Hepatocyte (in vitro differentiated cells): ENCODE data around the gene GPR32. TPM values are rescaled to one million over a fixed set of nuclear protein-coding genes. Genes with fewer than 3 reads are reported as not detected.

Source experiments
- DNase-seq: peaks from one replicate; pipeline ENCODE4 v3.0.0-alpha.2; 2016; ENCODE audit warnings: low spot score
- H2AFZ ChIP-seq: fragments of 200-600 bp; sonication (generic); 2 replicates; pipeline ENCODE4 v1.6.0; 2016; ENCODE audit warnings: antibody characterized with exemption, mild to moderate bottlenecking
- H3K27ac ChIP-seq: fragments of 200-600 bp; sonication (generic); 2 replicates; pipeline ENCODE4 v1.5.1; 2016; ENCODE audit warnings: mild to moderate bottlenecking
- H3K27me3 ChIP-seq: fragments of 200-600 bp; sonication (generic); 2 replicates; pipeline ENCODE4 v1.6.1; 2016
- H3K36me3 ChIP-seq: fragments of 200-600 bp; sonication (generic); replicated peaks from 2 replicates; pipeline ENCODE4 v1.5.1; 2016; ENCODE audit warnings: low read depth; ENCODE audit not compliant: insufficient read depth
- H3K4me1 ChIP-seq: fragments of 200-600 bp; sonication (generic); 2 replicates; pipeline ENCODE4 v1.5.1; 2016; ENCODE audit warnings: mild to moderate bottlenecking, moderate library complexity; ENCODE audit not compliant: insufficient read depth
- H3K4me2 ChIP-seq: fragments of 200-600 bp; sonication (generic); 2 replicates; pipeline ENCODE4 v1.6.0; 2016
- H3K4me3 ChIP-seq: fragments of 200-600 bp; sonication (generic); 2 replicates; pipeline ENCODE4 v1.5.1; 2016; ENCODE audit warnings: mild to moderate bottlenecking
- H3K79me2 ChIP-seq: fragments of 200-600 bp; sonication (generic); 2 replicates; pipeline ENCODE4 v1.6.0; 2017; ENCODE audit warnings: mild to moderate bottlenecking
- H3K9me2 ChIP-seq: fragments of 200-600 bp; sonication (generic); replicated peaks from 2 replicates; pipeline ENCODE4 v1.6.0; 2017; ENCODE audit warnings: mild to moderate bottlenecking; ENCODE audit not compliant: insufficient read depth
- H3K9me3 ChIP-seq: fragments of 200-600 bp; sonication (generic); 2 replicates; pipeline ENCODE4 v1.5.1; 2016; ENCODE audit warnings: low read depth, mild to moderate bottlenecking
- H4K20me1 ChIP-seq: fragments of 200-600 bp; sonication (generic); 2 replicates; pipeline ENCODE4 v1.6.0; 2016; ENCODE audit warnings: mild to moderate bottlenecking; ENCODE audit not compliant: insufficient read depth, poor library complexity, severe bottlenecking
- EZH2 ChIP-seq: fragments of 200-600 bp; sonication (generic); IDR thresholded peaks from 2 replicates; pipeline ENCODE4 v1.6.1; 2016; ENCODE audit warnings: antibody characterized with exemption, mild to moderate bottlenecking, borderline replicate concordance
- EZH2phosphoT487 ChIP-seq: fragments of 200-600 bp; sonication (generic); IDR thresholded peaks from one replicate; pipeline ENCODE4 v1.6.1; 2018; ENCODE audit warnings: antibody characterized with exemption, mild to moderate bottlenecking, low read depth, moderate library complexity; ENCODE audit not compliant: unreplicated experiment, severe bottlenecking
- WGBS: methylation state at CpG from one replicate; pipeline ENCODE4 v1.1.6; 2016; ENCODE audit warnings: low lambda C conversion rate; ENCODE audit errors: missing lambda C conversion rate; 5-methylcytosine and 5-hydroxymethylcytosine counted together
- polyA plus RNA-seq: library from polyadenylated mRNA; unstranded; fragments of >200 nt; fragmentation: Nextera tagmentation; extraction: Ambion mirVana; gene quantifications from 2 replicates; pipeline ENCODE4 v1.2.1, GENCODE V29; 2016
- total RNA-seq: library from RNA; depleted of rRNA; stranded (reverse); fragments of >200 nt; gene quantifications from 2 replicates; pipeline ENCODE4 v1.2.3, GENCODE V29; 2014
- TF ChIP-seq, protein P1 (sequence below): fragments of 200-600 bp; sonication (generic); IDR thresholded peaks from 2 replicates; pipeline ENCODE4 v1.5.1; 2016; ENCODE audit warnings: antibody characterized with exemption, mild to moderate bottlenecking; ENCODE audit not compliant: poor library complexity

The GPR32 gene
- total and polyA plus RNA-seq, 2 experiments from 2014 or later, result not detected

- Histone ChIP-seq H3K27me3 (no peaks in the 10 kb centered on the region), H3K9me2 (no peaks in the 10 kb centered on the region), H4K20me1 (no peaks in the 10 kb centered on the region), H3K4me3 (no peak overlapping the region), H3K4me1 (no peaks in the 10 kb centered on the region), H3K9me3 (no peaks in the 10 kb centered on the region), H3K36me3 (no peaks in the 10 kb centered on the region), H3K4me2 (no peak overlapping the region), H3K27ac (no peak overlapping the region), H3K79me2 (no peaks in the 10 kb centered on the region), H2AFZ (no peak overlapping the region)
- TF ChIP-seq, protein P1, sequence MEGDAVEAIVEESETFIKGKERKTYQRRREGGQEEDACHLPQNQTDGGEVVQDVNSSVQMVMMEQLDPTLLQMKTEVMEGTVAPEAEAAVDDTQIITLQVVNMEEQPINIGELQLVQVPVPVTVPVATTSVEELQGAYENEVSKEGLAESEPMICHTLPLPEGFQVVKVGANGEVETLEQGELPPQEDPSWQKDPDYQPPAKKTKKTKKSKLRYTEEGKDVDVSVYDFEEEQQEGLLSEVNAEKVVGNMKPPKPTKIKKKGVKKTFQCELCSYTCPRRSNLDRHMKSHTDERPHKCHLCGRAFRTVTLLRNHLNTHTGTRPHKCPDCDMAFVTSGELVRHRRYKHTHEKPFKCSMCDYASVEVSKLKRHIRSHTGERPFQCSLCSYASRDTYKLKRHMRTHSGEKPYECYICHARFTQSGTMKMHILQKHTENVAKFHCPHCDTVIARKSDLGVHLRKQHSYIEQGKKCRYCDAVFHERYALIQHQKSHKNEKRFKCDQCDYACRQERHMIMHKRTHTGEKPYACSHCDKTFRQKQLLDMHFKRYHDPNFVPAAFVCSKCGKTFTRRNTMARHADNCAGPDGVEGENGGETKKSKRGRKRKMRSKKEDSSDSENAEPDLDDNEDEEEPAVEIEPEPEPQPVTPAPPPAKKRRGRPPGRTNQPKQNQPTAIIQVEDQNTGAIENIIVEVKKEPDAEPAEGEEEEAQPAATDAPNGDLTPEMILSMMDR, result no peak
- TF ChIP-seq EZH2phosphoT487 (no peak), EZH2 (no peak)
- DNase-seq, result no peak
- 83% methylated on average over 11 of the region's 11 CpGs for WGBS
Measured at GRCh38 chr19:50793558-50794065, 23.3 kb downstream of the GPR32 start.

- H3K79me2 ChIP-seq, result no peaks in the 10 kb centered on the region
- H3K27me3 ChIP-seq, result no peaks in the 10 kb centered on the region
- no peak overlapping the region for H3K4me3 ChIP-seq
- 47% methylated on average over 14 of the region's 16 CpGs for WGBS
- H3K9me2 ChIP-seq, result no peaks in the 10 kb centered on the region
- no peak for TF ChIP-seq EZH2phosphoT487
- no peak overlapping the region for H2AFZ ChIP-seq
- H3K27ac ChIP-seq, result no peak overlapping the region
- H3K4me1 ChIP-seq, result no peaks in the 10 kb centered on the region
- H3K4me2 ChIP-seq, result no peak overlapping the region
- no peaks in the 10 kb centered on the region for H3K9me3 ChIP-seq
- no peaks in the 10 kb centered on the region for H4K20me1 ChIP-seq
- H3K36me3 ChIP-seq, result no peaks in the 10 kb centered on the region
- peak; percentile 47 for DNase-seq
Measured at GRCh38 chr19:50794074-50794875, 24.0 kb downstream of the GPR32 start.

- 62% methylated on average over 18 of the region's 18 CpGs for WGBS
Measured at GRCh38 chr19:50794876-50795663, 24.8 kb downstream of the GPR32 start.

More at GRCh38 chr19:50794876-50795663, 24.8 kb downstream of the GPR32 start:
- Histone ChIP-seq H4K20me1 (no peaks in the 10 kb centered on the region), H3K9me3 (no peaks in the 10 kb centered on the region), H3K79me2 (peaks cover 3% of the 10 kb centered on the region), H3K27me3 (no peaks in the 10 kb centered on the region), H2AFZ (no peak overlapping the region), H3K4me3 (no peak overlapping the region), H3K27ac (no peak overlapping the region), H3K4me2 (no peak overlapping the region), H3K36me3 (no peaks in the 10 kb centered on the region), H3K9me2 (no peaks in the 10 kb centered on the region), H3K4me1 (no peaks in the 10 kb centered on the region)
- DNase-seq, result no peak
- no peak for TF ChIP-seq EZH2
- no peak for TF ChIP-seq EZH2phosphoT487
- TF ChIP-seq, protein P1, result no peak
